LNCAP (cell line): ENCODE data around the gene DIPK1C.

Experiments
- CTCF ChIP-seq: fragments of 450-650 bp; IDR thresholded peaks from 2 replicates; pipeline ENCODE4 v1.5.1; 2017; ENCODE audit warnings: mild to moderate bottlenecking

Gene DIPK1C

DNA sequence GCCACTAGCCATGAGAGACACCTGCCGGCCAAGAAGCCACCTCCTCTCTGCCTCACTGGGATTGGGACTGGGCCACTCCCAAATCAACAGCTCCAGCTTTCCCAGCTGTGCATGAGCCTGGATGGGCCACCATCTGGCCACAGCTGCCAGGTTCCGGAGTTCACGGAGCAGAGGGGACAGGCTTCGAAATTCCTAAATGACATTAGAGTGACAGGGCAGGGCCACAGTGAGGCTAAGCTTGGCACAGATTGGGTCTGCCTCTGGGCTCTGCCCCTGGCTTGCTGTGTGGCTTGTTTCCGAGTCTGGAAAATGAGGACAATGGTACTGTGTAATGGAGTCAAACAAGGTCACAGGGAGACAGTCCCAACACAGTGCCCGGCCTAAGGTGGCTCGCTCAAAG, 6.5 kb downstream of the DIPK1C start:
- no peak for TF ChIP-seq CTCF

DNA sequence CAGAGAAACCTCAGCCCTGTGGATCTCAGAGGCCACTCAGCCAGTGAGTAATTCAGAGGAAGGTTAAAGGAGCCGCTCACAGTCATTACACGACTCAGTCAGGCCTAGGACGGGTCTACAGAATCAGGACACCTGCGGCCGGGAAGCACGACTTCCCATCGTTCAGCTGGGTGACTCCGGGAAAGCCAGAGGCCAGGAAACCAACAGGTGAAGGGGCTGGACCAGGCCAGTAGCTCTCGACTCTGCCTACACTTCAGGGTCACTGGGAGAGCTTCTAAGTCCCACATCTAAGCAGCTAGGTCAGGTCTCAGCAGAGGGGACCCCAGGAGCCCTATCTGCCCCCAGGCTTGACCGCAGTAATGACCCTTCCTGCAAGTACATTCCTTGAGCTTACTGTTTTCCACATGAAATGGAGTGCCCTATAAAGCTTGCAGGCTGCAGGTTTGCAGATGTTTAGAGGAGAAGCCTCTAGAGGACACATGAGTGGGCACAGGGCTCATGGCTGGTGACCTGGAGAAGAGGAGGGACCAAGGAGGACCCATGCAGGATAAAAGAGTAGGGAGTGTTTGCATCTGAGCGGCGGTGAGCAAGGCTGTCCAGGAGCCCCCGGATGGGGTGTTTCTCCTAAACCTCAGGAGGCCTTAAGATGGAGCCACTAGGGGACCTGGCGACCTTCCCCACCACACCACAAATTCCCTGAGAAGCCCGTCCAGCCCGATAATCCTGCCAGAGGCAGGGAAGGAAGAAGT, 9.5 kb downstream of the DIPK1C start:
- no peak for TF ChIP-seq CTCF

DNA sequence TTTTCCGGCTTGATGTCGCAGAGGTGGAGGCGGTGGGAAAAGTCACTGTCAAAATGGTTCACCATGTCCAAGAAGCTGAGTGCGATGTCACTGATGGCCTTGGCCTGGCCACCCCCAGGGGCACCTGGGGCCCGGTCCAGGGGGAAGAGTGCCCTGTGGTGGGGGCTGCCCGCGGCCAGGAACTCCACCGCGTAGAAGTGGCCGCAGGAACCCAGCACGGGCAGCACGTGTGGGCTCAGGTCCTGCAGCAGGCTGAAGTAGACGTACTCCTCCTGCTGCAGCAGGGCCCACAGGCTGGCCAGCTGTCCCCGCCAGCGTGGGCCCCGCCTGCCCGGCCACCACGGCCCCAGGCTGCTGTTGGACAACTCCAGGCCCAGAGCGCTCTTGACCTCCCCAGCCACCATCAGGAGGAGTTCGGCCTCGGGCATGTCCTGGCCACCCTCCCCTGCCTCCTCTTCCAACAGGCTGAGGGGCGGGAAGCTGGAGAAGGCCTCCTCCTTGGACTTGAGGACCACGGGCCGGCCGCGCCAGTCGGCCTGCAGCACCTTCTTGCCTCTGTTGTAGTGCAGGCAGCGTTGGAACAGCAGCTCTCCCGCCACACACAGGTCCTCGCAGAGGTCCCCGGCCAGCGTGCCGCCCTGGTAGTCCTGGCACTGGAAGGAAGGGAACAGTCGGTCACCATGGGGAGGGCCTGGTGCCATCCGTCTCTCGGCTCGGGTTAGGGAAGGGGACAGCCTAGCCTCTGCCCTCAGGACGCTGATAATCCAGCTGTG, 10.3 kb downstream of the DIPK1C start:
- no peak for TF ChIP-seq CTCF

DNA sequence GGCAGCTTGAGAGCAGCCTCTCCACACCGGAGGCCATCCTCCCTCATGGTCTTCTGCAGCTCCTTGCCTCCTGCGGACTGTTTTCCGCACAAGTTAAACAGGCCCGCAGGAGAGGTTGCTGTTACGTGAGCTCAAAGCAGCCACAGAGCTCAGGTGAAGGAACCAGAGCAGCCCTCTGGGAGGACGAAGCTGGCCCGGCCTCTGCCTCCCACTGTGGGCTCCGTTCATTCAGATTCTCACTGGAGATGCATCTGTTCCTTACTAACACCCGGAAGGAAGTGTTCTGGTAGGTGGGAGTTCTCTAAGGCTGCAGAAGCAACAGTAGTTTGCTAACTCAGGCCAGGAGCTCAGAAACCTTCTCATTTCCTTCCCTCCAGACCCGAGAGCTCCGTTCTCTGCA, 10.9 kb downstream of the DIPK1C start:
- TF ChIP-seq CTCF: no peak

GRCh38 chr18:74445585-74445984, 11.5 kb downstream of the DIPK1C start:
- TF ChIP-seq CTCF: no peak

DNA sequence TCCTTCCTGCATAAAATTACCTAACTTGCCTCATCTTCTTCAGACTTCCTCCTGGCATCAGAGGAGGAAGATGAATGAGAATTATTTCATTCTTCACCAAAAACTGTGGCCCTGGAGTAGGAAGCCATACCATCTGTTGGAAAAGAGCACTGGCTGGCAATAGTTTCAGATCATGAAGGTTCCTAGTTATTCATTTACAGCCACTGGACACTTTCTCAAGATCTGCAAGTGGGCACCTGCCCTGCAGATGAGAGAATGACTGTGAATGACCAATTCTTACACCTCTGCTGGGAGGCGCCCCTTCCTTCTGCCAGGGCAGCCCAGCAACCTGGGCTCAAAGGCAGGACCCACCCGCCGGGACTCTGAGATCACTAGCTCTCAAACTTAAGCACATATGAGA, 13.0 kb downstream of the DIPK1C start:
- TF ChIP-seq CTCF: no peak

DNA sequence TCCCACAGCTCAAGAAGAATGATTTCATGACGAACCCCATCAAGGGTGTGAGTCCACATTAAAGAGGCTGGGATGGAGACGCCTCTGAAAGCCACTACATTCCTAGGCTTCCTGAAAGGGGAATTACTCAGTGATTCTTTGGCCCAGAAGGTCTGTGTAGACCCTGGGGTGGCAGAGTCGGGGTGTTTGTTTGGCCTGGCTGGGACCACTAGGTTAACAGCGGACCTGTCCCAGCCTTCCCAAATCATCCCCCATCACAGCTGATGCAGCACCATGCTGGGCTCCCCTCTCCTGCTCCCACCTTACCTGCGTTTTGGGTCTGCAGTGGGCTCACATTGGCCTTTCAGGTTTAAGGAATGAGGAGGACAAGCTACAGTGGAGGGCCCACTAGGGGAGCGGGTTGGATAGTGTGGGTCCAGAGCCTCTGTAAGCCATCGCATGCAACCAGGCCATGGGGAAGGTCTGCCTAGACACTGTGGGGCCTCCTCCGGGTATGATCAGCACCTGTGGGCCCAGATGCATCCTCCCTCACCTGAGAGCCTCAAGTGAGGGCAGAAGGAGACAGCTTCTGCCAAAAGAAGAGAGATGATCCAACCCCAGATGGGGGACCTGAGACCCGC, 16.2 kb downstream of the DIPK1C start:
- TF ChIP-seq CTCF: no peak
